ENCODE measurements around the gene ERG.

- no peak for TF ChIP-seq POLR2A (IDR thresholded peaks at IDR 0.05; ENCODE audit: low read length)
- no peak for TF ChIP-seq GATA1 (IDR thresholded peaks at IDR 0.05; ENCODE audit: low read depth, low read length)
Observed at GRCh38 chr21:38420140-38420539, 78.1 kb downstream of the ERG start.
